Amniotic epithelial cell (primary cell): ENCODE results near the gene PFKM.
A peak's percentile ranks its signal among the peaks of the same experiment; 100 is the strongest.

ENCODE experiments used
- DNase-seq: peaks from one replicate; pipeline ENCODE4 v3.0.0-alpha.2; 2010; ENCODE audit warnings: low read depth

PFKM gene

GRCh38 chr12:48119078-48119833 lies at the start of gene PFKM:
Gene PFKM, plus strand, starts transcription at chr12:48119364. Its CDS starts 3,411 bp downstream, at chr12:48122775.
- DNase-seq, result peak; percentile 94

- DNase-seq, result no peak
Observed at GRCh38 chr12:48070033-48070432, 49.1 kb upstream of the PFKM start.

- DNase-seq, result no peak
Observed at GRCh38 chr12:48070731-48071130, 48.4 kb upstream of the PFKM start.

- no peak for DNase-seq
Observed at GRCh38 chr12:48071808-48072207, 47.4 kb upstream of the PFKM start.

- no peak for DNase-seq
Observed at GRCh38 chr12:48072266-48072665, 46.9 kb upstream of the PFKM start.

GRCh38 chr12:48074266-48074665 lies 44.9 kb upstream of the PFKM start:
- no peak for DNase-seq

GRCh38 chr12:48075832-48076231 lies 43.3 kb upstream of the PFKM start:
- DNase-seq, result no peak

GRCh38 chr12:48077111-48077510 lies 42.1 kb upstream of the PFKM start:
- no peak for DNase-seq

GRCh38 chr12:48078901-48079300 lies 40.3 kb upstream of the PFKM start:
- peak; percentile 71 for DNase-seq

- no peak for DNase-seq
Observed at GRCh38 chr12:48080285-48080684, 38.9 kb upstream of the PFKM start.

GRCh38 chr12:48080821-48081220 lies 38.3 kb upstream of the PFKM start:
- no peak for DNase-seq

- peak; percentile 32 for DNase-seq
Observed at GRCh38 chr12:48084066-48084465, 35.1 kb upstream of the PFKM start.

GRCh38 chr12:48084841-48085460 lies 34.2 kb upstream of the PFKM start:
- DNase-seq, result no peak

GRCh38 chr12:48086327-48086726 lies 32.8 kb upstream of the PFKM start:
- no peak for DNase-seq

- peak; percentile 61 for DNase-seq
Observed at GRCh38 chr12:48092611-48093010, 26.6 kb upstream of the PFKM start.

- DNase-seq, result no peak
Observed at GRCh38 chr12:48104531-48104930, 14.6 kb upstream of the PFKM start.

- DNase-seq, result peak; percentile 22
Observed at GRCh38 chr12:48105321-48105866, 13.8 kb upstream of the PFKM start.

GRCh38 chr12:48105867-48106680 lies 13.1 kb upstream of the PFKM start, which contains the start of gene SENP1:
Gene SENP1, minus strand, starts transcription at chr12:48106079. Its CDS starts 4,607 bp downstream, at chr12:48101472.
- DNase-seq, result peak; percentile 81

GRCh38 chr12:48106681-48107613 lies 12.2 kb upstream of the PFKM start:
- no peak for DNase-seq

- no peak for DNase-seq
Observed at GRCh38 chr12:48109424-48109823, 9.7 kb upstream of the PFKM start.

GRCh38 chr12:48110691-48111311 lies 8.4 kb upstream of the PFKM start:
- no peak for DNase-seq
